ENCODE results near the gene MRPL51. TPM values are rescaled to one million over a fixed set of nuclear protein-coding genes. Genes with fewer than 3 reads are reported as not detected.

The MRPL51 gene
- total RNA-seq, 1 donor from 2014 or later: 170 TPM

DNA sequence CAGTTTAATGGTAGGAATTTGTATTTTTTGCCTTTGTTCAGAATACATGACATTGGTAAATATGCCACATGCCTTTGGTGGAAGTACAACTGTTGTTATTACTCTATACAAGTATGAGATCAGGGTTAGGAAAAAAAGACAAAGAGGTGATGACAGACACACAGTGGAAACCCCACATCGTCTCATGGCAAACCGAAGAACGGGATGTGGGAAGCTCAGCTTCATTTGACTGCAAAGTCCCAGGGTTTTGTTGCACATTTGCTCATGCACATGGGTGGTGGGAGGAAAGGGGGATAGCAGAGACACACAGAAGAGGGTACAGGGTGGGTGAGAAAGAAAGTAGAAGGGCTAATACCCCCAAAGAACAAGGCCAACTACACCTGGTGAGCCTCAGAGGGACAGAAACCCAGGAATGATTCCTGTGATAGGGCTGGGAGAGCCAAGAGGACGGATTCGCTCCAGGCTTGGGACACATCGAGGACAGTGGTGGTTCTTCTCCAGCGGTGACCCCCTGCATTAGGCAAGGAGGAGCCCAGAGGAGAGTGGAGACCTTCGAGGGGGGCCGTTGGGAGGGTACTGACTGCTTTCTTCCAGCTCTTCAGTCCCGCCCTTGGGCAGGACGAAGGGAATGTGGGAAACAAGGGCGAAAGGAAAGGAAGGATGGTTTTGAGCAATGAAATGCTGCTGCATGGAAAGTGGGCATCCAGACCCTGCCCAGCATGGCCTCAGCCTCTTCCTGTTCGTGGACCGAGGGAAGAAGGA, 30.6 kb downstream of the MRPL51 start:
- TF ChIP-seq, protein P1, sequence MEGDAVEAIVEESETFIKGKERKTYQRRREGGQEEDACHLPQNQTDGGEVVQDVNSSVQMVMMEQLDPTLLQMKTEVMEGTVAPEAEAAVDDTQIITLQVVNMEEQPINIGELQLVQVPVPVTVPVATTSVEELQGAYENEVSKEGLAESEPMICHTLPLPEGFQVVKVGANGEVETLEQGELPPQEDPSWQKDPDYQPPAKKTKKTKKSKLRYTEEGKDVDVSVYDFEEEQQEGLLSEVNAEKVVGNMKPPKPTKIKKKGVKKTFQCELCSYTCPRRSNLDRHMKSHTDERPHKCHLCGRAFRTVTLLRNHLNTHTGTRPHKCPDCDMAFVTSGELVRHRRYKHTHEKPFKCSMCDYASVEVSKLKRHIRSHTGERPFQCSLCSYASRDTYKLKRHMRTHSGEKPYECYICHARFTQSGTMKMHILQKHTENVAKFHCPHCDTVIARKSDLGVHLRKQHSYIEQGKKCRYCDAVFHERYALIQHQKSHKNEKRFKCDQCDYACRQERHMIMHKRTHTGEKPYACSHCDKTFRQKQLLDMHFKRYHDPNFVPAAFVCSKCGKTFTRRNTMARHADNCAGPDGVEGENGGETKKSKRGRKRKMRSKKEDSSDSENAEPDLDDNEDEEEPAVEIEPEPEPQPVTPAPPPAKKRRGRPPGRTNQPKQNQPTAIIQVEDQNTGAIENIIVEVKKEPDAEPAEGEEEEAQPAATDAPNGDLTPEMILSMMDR (IDR thresholded peaks at IDR 0.05): no peak
- Mint-ChIP-seq H3K27ac (ENCODE audit: unreplicated experiment) (no peak overlapping the region), H3K9me3 (ENCODE audit: low read depth) (no peaks in the 10 kb centered on the region), H3K27me3 (ENCODE audit: low read depth) (no peaks in the 10 kb centered on the region), H3K4me1 (ENCODE audit: low read depth) (no peaks in the 10 kb centered on the region), H3K4me3 (ENCODE audit: unreplicated experiment) (no peak overlapping the region), H3K36me3 (ENCODE audit: low read depth) (peaks cover 33% of the 10 kb centered on the region)
- DNase-seq (ENCODE audit: low spot score): no peak

DNA sequence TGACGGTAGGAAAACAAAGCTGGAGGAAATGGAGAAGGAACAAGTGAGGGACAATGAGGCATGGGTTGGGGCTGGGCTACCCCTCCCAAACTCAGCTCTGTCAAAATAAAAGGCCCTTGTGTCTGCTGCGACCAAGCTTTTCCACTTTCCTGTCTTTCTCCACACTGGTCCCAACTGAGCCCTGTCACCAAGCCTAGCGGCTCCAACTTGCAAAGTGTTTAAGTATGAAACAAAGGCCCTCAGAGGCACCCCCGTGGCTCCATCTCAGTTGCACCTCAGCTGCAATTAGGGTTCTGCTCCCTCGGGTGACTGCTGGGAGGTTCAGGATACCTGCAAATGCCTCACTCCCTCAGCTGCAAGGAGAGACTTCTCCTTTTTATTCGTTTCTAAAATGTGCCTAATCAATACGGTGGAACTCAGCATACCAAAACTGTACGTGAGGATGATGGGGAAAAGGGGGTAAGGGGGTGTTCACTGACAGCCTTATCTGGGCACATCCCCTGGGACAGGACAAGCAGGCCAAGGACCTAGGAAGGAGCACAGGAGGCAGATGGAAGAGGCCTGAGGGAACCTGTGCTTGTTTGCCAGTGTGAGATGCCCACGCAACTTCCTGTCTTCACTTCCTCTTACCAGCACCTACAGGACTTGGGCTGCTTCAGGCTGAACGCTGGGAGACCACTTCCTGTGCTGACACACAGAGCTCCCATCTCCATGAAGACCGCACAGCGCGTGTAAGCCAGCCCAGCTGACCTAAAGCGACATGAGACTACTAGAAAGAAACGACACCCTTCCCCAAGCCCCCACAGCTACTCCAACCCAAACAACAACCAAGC, 31.4 kb downstream of the MRPL51 start:
- no peaks in the 10 kb centered on the region for H3K9me3 Mint-ChIP-seq (ENCODE audit: low read depth)
- no peaks in the 10 kb centered on the region for H3K4me1 Mint-ChIP-seq (ENCODE audit: low read depth)
- TF ChIP-seq, protein P1 (IDR thresholded peaks at IDR 0.05): no peak
- H3K36me3 Mint-ChIP-seq (ENCODE audit: low read depth): peaks cover 37% of the 10 kb centered on the region
- H3K4me3 Mint-ChIP-seq (ENCODE audit: unreplicated experiment): no peak overlapping the region
- H3K27ac Mint-ChIP-seq (ENCODE audit: unreplicated experiment): no peak overlapping the region
- DNase-seq (ENCODE audit: low spot score): no peak
- no peaks in the 10 kb centered on the region for H3K27me3 Mint-ChIP-seq (ENCODE audit: low read depth)

DNA sequence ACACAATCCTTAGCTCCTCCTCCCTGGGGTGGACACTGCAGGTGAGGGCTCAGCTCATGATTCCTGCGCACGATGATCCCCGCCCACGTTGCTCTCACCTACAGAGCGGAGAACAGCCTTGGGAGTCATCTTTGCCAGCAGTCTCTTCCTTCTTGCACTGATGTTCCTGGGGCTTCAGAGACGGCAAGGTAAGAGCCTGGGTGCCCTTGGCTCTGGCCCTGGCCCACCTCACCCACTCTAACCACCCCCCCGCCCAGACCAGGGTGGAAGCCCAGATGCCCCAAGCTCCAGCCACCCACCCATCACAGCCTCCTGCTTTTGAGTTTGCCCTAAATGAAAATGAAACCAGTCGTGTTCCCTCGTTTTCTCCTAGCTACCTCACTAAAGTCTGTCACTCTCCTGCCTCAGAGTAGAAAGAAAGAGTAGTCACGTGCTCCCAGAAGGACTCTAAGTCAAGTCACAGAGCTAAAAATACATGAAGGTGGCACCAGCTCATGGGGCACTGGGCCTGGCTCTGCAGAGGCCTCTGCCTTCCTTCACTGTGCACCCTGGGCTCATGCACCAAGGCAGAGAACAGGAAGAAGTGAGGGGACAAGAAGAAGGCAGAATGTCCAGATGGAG, 32.2 kb downstream of the MRPL51 start:
- Mint-ChIP-seq H3K4me3 (ENCODE audit: unreplicated experiment) (no peak overlapping the region), H3K36me3 (ENCODE audit: low read depth) (peaks cover 38% of the 10 kb centered on the region), H3K9me3 (ENCODE audit: low read depth) (no peaks in the 10 kb centered on the region), H3K27me3 (ENCODE audit: low read depth) (no peaks in the 10 kb centered on the region), H3K27ac (ENCODE audit: unreplicated experiment) (no peak overlapping the region), H3K4me1 (ENCODE audit: low read depth) (no peaks in the 10 kb centered on the region)
- TF ChIP-seq, protein P1 (IDR thresholded peaks at IDR 0.05): no peak
- no peak for DNase-seq (ENCODE audit: low spot score)

DNA sequence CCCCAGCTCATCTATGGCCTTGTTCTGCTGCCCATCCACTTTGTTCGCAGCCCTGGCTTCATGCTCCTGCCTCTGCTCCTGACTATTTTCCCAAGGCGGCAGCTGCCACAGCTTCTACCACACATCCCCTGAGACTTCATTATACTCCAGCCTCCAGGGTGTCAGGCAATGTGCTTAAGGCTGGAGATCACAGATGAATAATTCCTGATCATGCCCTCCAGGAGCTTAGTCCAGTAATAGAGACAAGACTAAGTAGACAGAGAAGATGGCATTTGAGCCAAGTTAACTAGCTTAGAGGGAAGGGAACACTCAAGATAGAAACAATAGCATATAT, 34.1 kb downstream of the MRPL51 start:
- no peaks in the 10 kb centered on the region for H3K4me1 Mint-ChIP-seq (ENCODE audit: low read depth)
- no peaks in the 10 kb centered on the region for H3K27me3 Mint-ChIP-seq (ENCODE audit: low read depth)
- no peaks in the 10 kb centered on the region for H3K9me3 Mint-ChIP-seq (ENCODE audit: low read depth)
- DNase-seq (ENCODE audit: low spot score): no peak
- H3K36me3 Mint-ChIP-seq (ENCODE audit: low read depth): peaks cover 29% of the 10 kb centered on the region
- TF ChIP-seq, protein P1 (IDR thresholded peaks at IDR 0.05): no peak
- no peak overlapping the region for H3K4me3 Mint-ChIP-seq (ENCODE audit: unreplicated experiment)
- no peak overlapping the region for H3K27ac Mint-ChIP-seq (ENCODE audit: unreplicated experiment)

DNA sequence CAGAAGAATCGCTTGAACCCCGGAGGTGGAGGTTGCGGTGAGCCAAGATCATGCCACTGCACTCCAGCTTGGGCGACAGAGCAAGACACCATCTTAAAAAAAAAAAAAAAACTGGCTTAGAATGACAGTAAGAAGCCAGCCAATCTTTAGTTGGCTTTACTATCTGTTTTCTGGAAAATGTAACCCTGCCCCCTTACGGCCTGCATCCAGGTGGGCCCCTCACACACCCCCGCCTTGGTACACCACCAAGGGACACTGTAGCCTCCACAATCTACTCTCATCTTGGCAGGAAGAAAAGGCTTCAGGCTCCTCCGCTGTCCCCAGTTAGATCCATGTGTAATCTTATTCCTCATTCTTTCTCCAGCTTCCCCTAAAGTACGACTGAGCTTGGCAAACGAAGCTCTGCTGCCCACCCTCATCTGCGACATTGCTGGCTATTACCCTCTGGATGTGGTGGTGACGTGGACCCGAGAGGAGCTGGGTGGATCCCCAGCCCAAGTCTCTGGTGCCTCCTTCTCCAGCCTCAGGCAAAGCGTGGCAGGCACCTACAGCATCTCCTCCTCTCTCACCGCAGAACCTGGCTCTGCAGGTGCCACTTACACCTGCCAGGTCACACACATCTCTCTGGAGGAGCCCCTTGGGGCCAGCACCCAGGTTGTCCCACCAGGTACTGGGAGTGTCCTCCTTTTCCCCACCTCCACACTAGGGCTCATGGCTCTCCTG, 34.6 kb downstream of the MRPL51 start:
- Mint-ChIP-seq H3K9me3 (ENCODE audit: low read depth) (no peaks in the 10 kb centered on the region), H3K36me3 (ENCODE audit: low read depth) (peaks cover 29% of the 10 kb centered on the region), H3K27me3 (ENCODE audit: low read depth) (no peaks in the 10 kb centered on the region), H3K4me3 (ENCODE audit: unreplicated experiment) (no peak overlapping the region), H3K27ac (ENCODE audit: unreplicated experiment) (no peak overlapping the region), H3K4me1 (ENCODE audit: low read depth) (no peaks in the 10 kb centered on the region)
- TF ChIP-seq, protein P1 (IDR thresholded peaks at IDR 0.05): no peak
- no peak for DNase-seq (ENCODE audit: low spot score)

All from chondrocyte (in vitro differentiated cells).